Endothelial cell of umbilical vein (primary cell): ENCODE results near the gene OSGEPL1. TPM values are rescaled to one million over a fixed set of nuclear protein-coding genes. Genes with fewer than 3 reads are reported as not detected.
A peak's percentile ranks its signal among the peaks of the same experiment; 100 is the strongest.

ENCODE experiments used
- Bru-seq: library from RNA; stranded (reverse); fragments of 400-500 nt; gene quantifications from one replicate; lab custom pipeline; 2021; lab: Mats Ljungman, UMichigan
- BruChase-seq, 2 experiments: library from RNA; stranded (reverse); fragments of 400-500 nt; gene quantifications; one replicate each; lab custom pipeline; 2021; lab: Mats Ljungman, UMichigan
- BruUV-seq: library from RNA; stranded (reverse); fragments of 400-500 nt; replicated peaks from 2 replicates; lab custom pipeline; 2021; lab: Mats Ljungman, UMichigan
- CTCF ChIA-PET: fragments of 300-600, 350-600 bp; sonication (Branson Sonifier 250); formaldehyde crosslinking; loops from one replicate; lab custom pipeline; 2021; ENCODE audit warnings: antibody characterized with exemption, inconsistent platforms; lab: Charles Lee
- POLR2A ChIA-PET: fragments of 300-600, 350-600 bp; sonication (Branson Sonifier 250); formaldehyde crosslinking; loops from one replicate; lab custom pipeline; 2021; ENCODE audit warnings: antibody characterized with exemption, inconsistent platforms; lab: Charles Lee
- DNase-seq: peaks from one replicate; pipeline ENCODE4 v3.0.0-alpha.2; 2011; ENCODE audit warnings: low read depth, low spot score
- FAIRE-seq: peaks from 2 replicates; lab custom pipeline; 2011; peaks lifted over from hg19 to GRCh38; lab: Jason Lieb, UNC
- H2AFZ ChIP-seq: 2 replicates; pipeline ENCODE4 v1.6.0; 2012; ENCODE audit warnings: low read depth, low read length, control low read depth, inconsistent platforms
- H3K27ac ChIP-seq: 2 replicates; pipeline ENCODE4 v1.5.1; 2011; ENCODE audit warnings: low read depth, mild to moderate bottlenecking, control low read depth, low read length, moderate library complexity; ENCODE audit not compliant: insufficient read depth
- H3K27me3 ChIP-seq, 2 experiments: 2 replicates each; pipeline versions ENCODE4 v1.6.0 to v1.6.1; 2011; ENCODE audit warnings: low read length in 2 of 2, mixed read lengths in 1 of 2; ENCODE audit not compliant: control insufficient read depth in 2 of 2, insufficient read depth in 2 of 2
- H3K36me3 ChIP-seq, 2 experiments: 2 replicates in 1 of 2; 3 replicates in 1 of 2; pipeline ENCODE4 v1.5.1; 2011; ENCODE audit warnings: low read length in 2 of 2, mild to moderate bottlenecking in 1 of 2, moderate library complexity in 1 of 2; ENCODE audit not compliant: control insufficient read depth in 2 of 2, insufficient read depth in 2 of 2; ENCODE audit errors: extremely low read depth in 1 of 2
- H3K4me1 ChIP-seq: 3 replicates; pipeline ENCODE4 v1.5.1; 2011; ENCODE audit warnings: mild to moderate bottlenecking, low read length; ENCODE audit not compliant: control insufficient read depth, insufficient read depth; ENCODE audit errors: extremely low read depth
- H3K4me2 ChIP-seq: 2 replicates; pipeline ENCODE4 v1.6.1; 2011; ENCODE audit warnings: low read length, control low read depth, mixed read lengths; ENCODE audit not compliant: insufficient read depth
- H3K4me3 ChIP-seq, 3 experiments: fragments of 200-600 bp in 1 of 3; sonication (generic), shearing (Covaris generic) in 1 of 3; replicated peaks in 1 of 3; 2 replicates each; pipeline ENCODE4 v1.5.1; 2011 to 2016; ENCODE audit warnings: control low read depth in 3 of 3, low read length in 3 of 3, mild to moderate bottlenecking in 2 of 3, inconsistent platforms in 1 of 3, low read depth in 1 of 3, moderate library complexity in 1 of 3; ENCODE audit not compliant: insufficient read depth in 1 of 3
- H3K79me2 ChIP-seq: 2 replicates; pipeline ENCODE4 v1.6.0; 2012; ENCODE audit warnings: low read length, inconsistent platforms; ENCODE audit not compliant: control insufficient read depth, insufficient read depth
- H3K9ac ChIP-seq: replicated peaks from 2 replicates; pipeline ENCODE3; 2011; ENCODE audit warnings: low read length, control low read depth; ENCODE audit not compliant: insufficient read depth; ENCODE audit errors: extremely low read depth
- H3K9me1 ChIP-seq: replicated peaks from 3 replicates; pipeline ENCODE4 v1.6.0; 2011; ENCODE audit warnings: mild to moderate bottlenecking, low read length; ENCODE audit not compliant: control insufficient read depth, insufficient read depth; ENCODE audit errors: extremely low read depth
- H3K9me3 ChIP-seq: replicated peaks from 2 replicates; pipeline ENCODE4 v1.5.1; 2012; ENCODE audit warnings: low read length, inconsistent platforms; ENCODE audit not compliant: control insufficient read depth, insufficient read depth
- H4K20me1 ChIP-seq: replicated peaks from 2 replicates; pipeline ENCODE3; 2011; ENCODE audit warnings: mild to moderate bottlenecking, low read length; ENCODE audit not compliant: control insufficient read depth, insufficient read depth; ENCODE audit errors: extremely low read depth
- EZH2 ChIP-seq: IDR thresholded peaks from 2 replicates; pipeline ENCODE4 v1.6.1; 2012; ENCODE audit warnings: borderline replicate concordance, low read depth, mild to moderate bottlenecking, moderate library complexity, low read length, inconsistent platforms; ENCODE audit not compliant: severe bottlenecking
- FOS ChIP-seq: IDR thresholded peaks from 2 replicates; pipeline ENCODE4 v1.6.1; 2011; ENCODE audit warnings: mild to moderate bottlenecking, low read length, moderate library complexity, borderline replicate concordance; ENCODE audit not compliant: insufficient read depth
- GATA2 ChIP-seq: IDR thresholded peaks from 2 replicates; pipeline ENCODE4 v1.7.0; 2011; ENCODE audit warnings: low read depth, mild to moderate bottlenecking, moderate library complexity, mixed read lengths, low read length; ENCODE audit not compliant: insufficient read length, insufficient read depth
- JUN ChIP-seq: IDR thresholded peaks from 2 replicates; pipeline ENCODE4 v1.6.1; 2011; ENCODE audit warnings: borderline replicate concordance, low read depth; ENCODE audit not compliant: insufficient read length, insufficient read depth
- MYC ChIP-seq: IDR thresholded peaks from one replicate; pipeline ENCODE4 v1.6.1; 2011; ENCODE audit warnings: mild to moderate bottlenecking, low read depth, low read length
- POLR2A ChIP-seq: IDR thresholded peaks from 2 replicates; pipeline ENCODE4 v1.6.1; 2012; ENCODE audit warnings: low read depth, mild to moderate bottlenecking, control low read depth, low read length
- POLR2AphosphoS5 ChIP-seq: IDR thresholded peaks from 2 replicates; pipeline ENCODE4 v1.6.1; 2012; ENCODE audit warnings: low read depth, mild to moderate bottlenecking, control low read depth, low read length, moderate library complexity; ENCODE audit not compliant: insufficient read depth
- dilution Hi-C: fragments of 300-500 bp; cut with MboI; formaldehyde crosslinking; loops from one replicate; pipeline ENCODE4 v1.15.0; 2019; ENCODE audit warnings: low sequenced_read_pairs; ENCODE audit not compliant: extremely low pct_ligation_motif_present
- intact Hi-C: fragments of 100-400 bp; cut with micrococcal nuclease; formaldehyde crosslinking; loops from one replicate; pipeline ENCODE4 v1.10.0; 2022
- long read RNA-seq: library from polyadenylated mRNA; stranded (forward); transcript quantifications from one replicate; pipeline ENCODE4 v2.0.0, GENCODE V29; 2021
- polyA minus RNA-seq, 3 experiments: library from RNA; depleted of rRNA, polyadenylated mRNA; stranded (reverse); fragments of >200 nt; gene quantifications; 1 replicate in 1 of 3; 2 replicates in 2 of 3; pipeline ENCODE4 v1.2.3, GENCODE V29; 2011
- polyA plus RNA-seq, 4 experiments: library from polyadenylated mRNA; depleted of rRNA in 3 of 4; stranded (reverse) in 3 of 4; unstranded in 1 of 4; fragments of >200 nt; gene quantifications; 2 replicates each; pipeline versions ENCODE4 v1.2.1 to v1.2.3, GENCODE V29; 2011 to 2012; ENCODE audit warnings: missing spikeins in 1 of 4
- total RNA-seq: library from RNA; stranded (reverse); gene quantifications from 2 replicates; pipeline ENCODE4 v1.2.3, GENCODE V29; 2021
- TF ChIP-seq, protein P1 (sequence below), 2 donors: IDR thresholded peaks; 1 replicate in 1 of 2; 2 replicates in 1 of 2; pipeline ENCODE4 v1.5.1; 2011; ENCODE audit warnings: low read length in 2 of 2, mild to moderate bottlenecking in 2 of 2, moderate library complexity in 2 of 2, control low read depth in 1 of 2, inconsistent platforms in 1 of 2, low read depth in 1 of 2; ENCODE audit not compliant: insufficient read depth in 1 of 2; ENCODE audit errors: extremely low read depth in 1 of 2
- TF ChIP-seq, protein P2 (sequence below): IDR thresholded peaks from 2 replicates; pipeline ENCODE4 v1.6.1; 2011; ENCODE audit not compliant: insufficient read depth, insufficient read length

OSGEPL1 gene, protein sequence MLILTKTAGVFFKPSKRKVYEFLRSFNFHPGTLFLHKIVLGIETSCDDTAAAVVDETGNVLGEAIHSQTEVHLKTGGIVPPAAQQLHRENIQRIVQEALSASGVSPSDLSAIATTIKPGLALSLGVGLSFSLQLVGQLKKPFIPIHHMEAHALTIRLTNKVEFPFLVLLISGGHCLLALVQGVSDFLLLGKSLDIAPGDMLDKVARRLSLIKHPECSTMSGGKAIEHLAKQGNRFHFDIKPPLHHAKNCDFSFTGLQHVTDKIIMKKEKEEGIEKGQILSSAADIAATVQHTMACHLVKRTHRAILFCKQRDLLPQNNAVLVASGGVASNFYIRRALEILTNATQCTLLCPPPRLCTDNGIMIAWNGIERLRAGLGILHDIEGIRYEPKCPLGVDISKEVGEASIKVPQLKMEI
- 5.4 and 5.9 TPM in 2 replicates for total RNA-seq
- polyA plus RNA-seq: 2.2 and 2.7 TPM in 2 replicates
- 3.3 and 3.6 TPM in 2 replicates for polyA plus RNA-seq (2011; cell fraction: cytosol; rRNA removed)
- 5.8 and 6.3 TPM in 2 replicates for polyA plus RNA-seq (2011; cell fraction: nucleus; rRNA removed)
- 5.9 and 6.7 TPM in 2 replicates for polyA plus RNA-seq (2012)
- 1.3 and 5.9 TPM in 2 replicates for polyA minus RNA-seq
- 2.5 TPM for polyA minus RNA-seq (2011; cell fraction: cytosol; rRNA and poly(A)+ RNA removed)
- polyA minus RNA-seq (2011; cell fraction: nucleus; rRNA and poly(A)+ RNA removed): 4.7 and 5.8 TPM in 2 replicates
- percentile 58 among the genes with signal in this experiment for Bru-seq, nascent RNA
- BruChase-seq, experiment 1, labeled RNA remaining after a 6-hour chase: percentile 51 among the genes with signal in this experiment
- percentile 51 among the genes with signal in this experiment for BruChase-seq, experiment 2, labeled RNA remaining after a 2-hour chase
- long read RNA-seq, transcript OSGEPL1-201 (9 exons, 1,885 nt): major isoform, 6 of 19 reads
- long read RNA-seq, partial matches to known transcripts: 2 of 19 reads
- long read RNA-seq, other reads (novel, unspliced or antisense): 10 of 19 reads

DNA sequence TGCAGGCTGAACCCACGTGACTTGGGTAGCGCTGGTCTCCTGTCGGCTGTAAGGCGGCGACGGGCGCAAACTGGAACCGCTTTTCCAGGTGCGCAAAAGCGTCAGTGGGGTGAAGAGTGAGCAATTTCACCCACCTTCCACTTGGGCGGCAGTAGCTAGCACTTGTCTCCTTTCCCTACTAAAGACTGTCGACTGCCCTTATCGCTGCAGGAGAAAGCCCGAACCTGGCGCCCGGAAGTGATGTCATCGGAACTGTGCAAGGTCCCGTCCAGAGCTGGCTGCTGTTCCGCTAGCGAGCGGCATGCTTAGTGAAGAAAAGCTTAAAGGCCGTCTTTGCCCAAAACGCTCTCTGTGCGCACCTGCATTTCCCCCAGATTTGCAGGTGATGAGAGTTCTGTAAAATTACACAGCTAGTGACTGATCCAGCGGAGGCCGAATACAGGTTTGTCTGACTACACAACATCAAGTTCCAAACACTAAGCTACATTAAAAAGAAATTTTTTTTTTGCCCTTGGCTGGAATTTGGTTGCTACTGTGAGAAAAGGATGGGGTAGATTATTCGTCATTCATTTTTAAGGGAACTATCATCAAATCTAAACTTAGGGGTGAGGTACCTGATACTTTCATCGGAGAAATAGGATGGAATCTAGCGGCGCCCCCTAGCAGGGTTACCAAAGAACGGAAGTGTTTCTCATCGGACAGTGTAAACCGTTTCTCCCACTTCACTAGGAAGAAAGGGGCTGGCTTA is at the start of gene OSGEPL1:
OSGEPL1 (minus strand) TSS at position 242 of the 748 bp plus-strand sequence. CDS start 1,152 bp downstream, outside the sequence.
- peak within 1 kb of the TSS; percentile 85 to 97 (median 85) for H3K4me3 ChIP-seq
- no peaks in the 10 kb centered on the region for H4K20me1 ChIP-seq
- H3K79me2 ChIP-seq: no peaks in the 10 kb centered on the region
- TSS peak; percentile 90 for BruUV-seq
- intact Hi-C loops: loop anchor here (1.0 to 2.0 kb wide), 4 partner anchors 22 to 556 kb away; partner anchors contain the start of genes ANKAR, ASNSD1, HIBCH and ORMDL1
- POLR2A ChIA-PET: interaction anchor here (0.6 kb wide), 1 partner anchor 509 kb away, joined by 3 read pairs; no protein-coding TSS in a partner anchor
- H3K27me3 ChIP-seq: no peaks in the 10 kb centered on the region
- H3K4me2 ChIP-seq: peak within 1 kb of the TSS; percentile 93
- H3K27ac ChIP-seq: peak within 1 kb of the TSS; percentile 75
- CTCF ChIA-PET: interaction anchor here (0.6 to 4.6 kb wide), 23 partner anchors 9 to 1030 kb away, joined by 3 to 32 read pairs (median 4); partner anchors contain the start of genes ANKAR, ASNSD1, ORMDL1 and PMS1
- H3K4me1 ChIP-seq: peaks cover 11% of the 10 kb centered on the region
- peak within 1 kb of the TSS; percentile 91 for H2AFZ ChIP-seq
- DNase-seq: peak; percentile 93
- peaks cover 0 to 4% of the 10 kb centered on the region in 2 experiments for H3K36me3 ChIP-seq
- peak; percentile 88 for FAIRE-seq
- dilution Hi-C loops: no loop called here
- H3K9me1 ChIP-seq: no peaks in the 10 kb centered on the region
- H3K9ac ChIP-seq: peak within 1 kb of the TSS; percentile 89
- TF ChIP-seq JUN (peak; percentile 49), EZH2 (no peak), POLR2A (peak; percentile 53), MYC (peak; percentile 5), GATA2 (no peak), POLR2AphosphoS5 (peak; percentile 66), FOS (no peak)
- TF ChIP-seq, protein P1, sequence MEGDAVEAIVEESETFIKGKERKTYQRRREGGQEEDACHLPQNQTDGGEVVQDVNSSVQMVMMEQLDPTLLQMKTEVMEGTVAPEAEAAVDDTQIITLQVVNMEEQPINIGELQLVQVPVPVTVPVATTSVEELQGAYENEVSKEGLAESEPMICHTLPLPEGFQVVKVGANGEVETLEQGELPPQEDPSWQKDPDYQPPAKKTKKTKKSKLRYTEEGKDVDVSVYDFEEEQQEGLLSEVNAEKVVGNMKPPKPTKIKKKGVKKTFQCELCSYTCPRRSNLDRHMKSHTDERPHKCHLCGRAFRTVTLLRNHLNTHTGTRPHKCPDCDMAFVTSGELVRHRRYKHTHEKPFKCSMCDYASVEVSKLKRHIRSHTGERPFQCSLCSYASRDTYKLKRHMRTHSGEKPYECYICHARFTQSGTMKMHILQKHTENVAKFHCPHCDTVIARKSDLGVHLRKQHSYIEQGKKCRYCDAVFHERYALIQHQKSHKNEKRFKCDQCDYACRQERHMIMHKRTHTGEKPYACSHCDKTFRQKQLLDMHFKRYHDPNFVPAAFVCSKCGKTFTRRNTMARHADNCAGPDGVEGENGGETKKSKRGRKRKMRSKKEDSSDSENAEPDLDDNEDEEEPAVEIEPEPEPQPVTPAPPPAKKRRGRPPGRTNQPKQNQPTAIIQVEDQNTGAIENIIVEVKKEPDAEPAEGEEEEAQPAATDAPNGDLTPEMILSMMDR (IDR thresholded peaks at IDR 0.05; ENCODE audit: extremely low read depth in 1 of 2, insufficient read depth in 1 of 2, low read depth in 1 of 2, low read length in 2 of 2): peak; percentile 45 to 49
- TF ChIP-seq, protein P2, sequence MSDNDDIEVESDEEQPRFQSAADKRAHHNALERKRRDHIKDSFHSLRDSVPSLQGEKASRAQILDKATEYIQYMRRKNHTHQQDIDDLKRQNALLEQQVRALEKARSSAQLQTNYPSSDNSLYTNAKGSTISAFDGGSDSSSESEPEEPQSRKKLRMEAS: peak; percentile 52
- no peaks in the 10 kb centered on the region for H3K9me3 ChIP-seq
